Stimulated activated CD4-positive, alpha-beta T cell treated with anti-CD3 and anti-CD28 coated beads, Interleukin-15, amount 100 ng/mL, for 1 hour (primary cell): ENCODE results near the gene C1orf115.
A peak's percentile ranks its signal among the peaks of the same experiment; 100 is the strongest.
"Not testable (repeated sequence)": the region's sequence is repeated elsewhere in the genome, so short reads cannot be mapped to it uniquely, and the experiment has no call there.

ENCODE experiments used
- DNase-seq, 2 donors: peaks; one replicate each; pipeline ENCODE4 v3.0.0-alpha.2; 2020; ENCODE audit warnings: low read depth in 1 of 2, low spot score in 1 of 2

The C1orf115 gene

GRCh38 chr1:220717800-220718640 lies 27.9 kb downstream of the C1orf115 start:
- DNase-seq, result no peak

GRCh38 chr1:220721266-220721665 lies 31.1 kb downstream of the C1orf115 start:
- DNase-seq, result not testable (repeated sequence)

GRCh38 chr1:220726634-220727033 lies 36.5 kb downstream of the C1orf115 start:
- DNase-seq, result no peak

GRCh38 chr1:220727519-220727918 lies 37.4 kb downstream of the C1orf115 start:
- no peak for DNase-seq

- no peak for DNase-seq
Observed at GRCh38 chr1:220730486-220730885, 40.3 kb downstream of the C1orf115 start.

- DNase-seq, result no peak
Observed at GRCh38 chr1:220732137-220732536, 42.0 kb downstream of the C1orf115 start.

- no peak for DNase-seq
Observed at GRCh38 chr1:220732621-220733020, 42.5 kb downstream of the C1orf115 start.

GRCh38 chr1:220733086-220733601 lies 43.0 kb downstream of the C1orf115 start:
- DNase-seq, result peak; percentile 38 to 57

GRCh38 chr1:220734571-220735326 lies 44.6 kb downstream of the C1orf115 start:
- DNase-seq, result no peak

GRCh38 chr1:220736283-220736682 lies 46.1 kb downstream of the C1orf115 start:
- DNase-seq, result not testable (repeated sequence)

GRCh38 chr1:220741349-220741748 lies 51.2 kb downstream of the C1orf115 start:
- DNase-seq, result no peak

GRCh38 chr1:220741825-220742224 lies 51.7 kb downstream of the C1orf115 start:
- DNase-seq, result no peak

GRCh38 chr1:220742520-220742919 lies 52.4 kb downstream of the C1orf115 start:
- no peak for DNase-seq

- DNase-seq, result no peak
Observed at GRCh38 chr1:220746851-220747250, 56.7 kb downstream of the C1orf115 start.

GRCh38 chr1:220747437-220748088 lies 57.4 kb downstream of the C1orf115 start:
- DNase-seq, result no peak

- DNase-seq, result no peak
Observed at GRCh38 chr1:220748089-220748934, 58.1 kb downstream of the C1orf115 start, which contains the start of gene MTARC2. TSS of gene MTARC2 (plus strand) at chr1:220748322. CDS start at chr1:220748532, 210 bp downstream.
